ENCODE data around the gene DPF3.

Gene DPF3

DNA sequence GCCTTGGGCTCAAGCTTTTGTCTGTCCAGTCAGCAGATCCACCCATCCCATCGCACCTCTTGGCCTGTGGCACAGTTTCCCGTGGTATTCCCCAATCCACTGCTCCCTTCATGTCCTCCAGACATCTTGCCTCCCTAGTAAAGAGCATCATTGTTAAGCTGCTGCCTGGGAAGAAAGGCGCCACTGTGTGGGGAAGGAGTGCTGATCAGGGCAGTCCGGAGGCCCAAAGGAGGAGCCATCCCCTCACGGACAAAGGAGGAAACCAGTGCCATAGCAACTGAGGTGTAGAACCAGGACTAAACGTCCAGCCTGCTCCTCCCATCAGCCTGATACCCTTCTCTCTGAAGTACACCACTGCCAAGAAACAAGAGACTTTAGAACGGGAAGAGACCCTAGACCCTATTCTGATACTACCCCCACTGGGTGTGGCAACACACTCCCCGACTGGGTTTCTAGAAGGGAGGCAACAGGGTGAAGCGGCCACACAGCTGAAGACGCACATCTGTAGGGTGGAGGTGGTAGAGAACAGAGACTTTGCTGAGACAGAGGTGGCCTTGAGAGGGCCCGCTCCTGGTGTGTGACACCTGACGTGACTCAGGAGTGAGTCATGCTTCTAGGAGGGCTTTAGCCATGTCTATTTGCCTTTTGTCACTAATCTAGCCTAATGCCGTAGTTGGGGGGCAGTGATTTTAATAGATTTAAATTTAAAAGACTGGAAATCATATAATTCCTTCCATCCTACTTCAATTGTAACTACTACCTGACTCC lies 185.0 kb downstream of the DPF3 start:
- no peak for DNase-seq

DNA sequence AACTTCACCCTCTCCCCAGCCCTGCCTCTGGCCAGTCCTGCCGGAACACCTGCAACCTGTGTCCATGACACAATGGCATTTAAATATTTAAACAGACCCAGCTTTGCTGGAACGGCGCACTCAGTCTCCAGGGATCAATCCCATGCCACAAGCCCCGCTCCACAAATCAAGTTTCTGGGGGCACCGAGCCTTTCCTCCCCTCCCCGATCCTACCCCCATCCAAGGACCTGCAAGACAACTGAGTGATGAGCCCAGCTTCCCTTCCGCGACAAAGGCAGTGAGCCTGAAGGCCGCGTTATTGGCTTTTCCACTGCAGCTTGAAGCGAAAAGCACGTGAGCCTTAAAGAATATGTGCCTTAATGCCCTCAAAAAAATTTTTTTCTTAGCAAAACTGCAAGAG lies 185.7 kb downstream of the DPF3 start:
- DNase-seq: no peak

DNA sequence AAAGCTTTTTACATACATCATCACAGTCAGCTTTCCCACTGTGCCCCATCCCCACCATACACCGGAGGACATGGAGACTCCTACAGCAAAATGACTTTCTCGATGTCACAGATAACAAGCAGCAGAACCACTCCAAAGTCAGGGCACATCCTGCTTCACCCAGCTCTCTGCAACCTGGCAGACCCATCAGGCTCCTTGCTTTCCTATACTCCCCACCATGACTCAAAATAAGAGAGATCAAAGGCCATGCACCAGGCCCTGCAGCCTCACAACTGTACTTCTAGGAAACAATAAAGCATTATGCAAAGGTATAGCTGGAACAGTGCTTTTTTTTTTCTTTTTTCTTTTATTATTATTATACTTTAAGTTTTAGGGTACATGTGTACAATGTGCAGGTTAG lies 187.4 kb downstream of the DPF3 start:
- no peak for DNase-seq

DNA sequence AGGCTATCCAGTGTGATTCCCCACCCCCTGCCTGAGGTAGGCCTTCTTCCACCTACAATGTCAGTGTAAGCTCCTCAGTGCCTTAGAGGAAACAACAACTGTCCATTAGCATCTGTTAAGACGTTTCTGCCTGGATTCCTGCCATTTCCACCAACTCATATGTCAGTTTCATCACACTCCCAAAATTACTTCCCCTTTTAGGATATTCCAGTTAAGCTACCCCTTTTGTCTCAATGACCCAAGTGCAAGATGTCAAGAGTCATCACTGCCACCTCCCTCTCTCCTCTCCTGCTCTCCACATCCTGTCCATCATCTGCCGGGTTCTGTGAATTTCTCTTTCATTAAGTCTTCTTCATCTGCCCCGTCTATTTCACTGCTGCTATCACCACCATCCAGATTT lies 189.4 kb downstream of the DPF3 start:
- DNase-seq: no peak

DNA sequence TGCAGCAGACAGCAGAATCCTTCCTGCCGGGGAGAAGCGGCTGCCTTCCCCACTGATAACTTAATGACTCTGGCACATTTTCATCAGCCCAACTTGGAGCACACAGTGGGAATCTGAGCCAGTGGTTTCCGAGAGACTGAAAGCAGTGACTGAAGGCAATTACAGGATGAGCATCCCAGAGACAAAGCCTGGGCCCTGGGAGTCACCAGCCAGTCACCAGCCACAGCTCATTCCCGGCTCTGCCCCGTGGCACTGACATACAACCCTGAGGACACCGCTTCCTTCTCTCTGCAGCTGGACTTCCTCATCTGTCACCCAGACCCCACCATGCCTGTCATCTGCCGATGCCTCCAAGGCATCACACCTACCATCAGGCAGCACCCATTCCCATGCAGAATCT lies 192.3 kb downstream of the DPF3 start:
- no peak for DNase-seq

DNA sequence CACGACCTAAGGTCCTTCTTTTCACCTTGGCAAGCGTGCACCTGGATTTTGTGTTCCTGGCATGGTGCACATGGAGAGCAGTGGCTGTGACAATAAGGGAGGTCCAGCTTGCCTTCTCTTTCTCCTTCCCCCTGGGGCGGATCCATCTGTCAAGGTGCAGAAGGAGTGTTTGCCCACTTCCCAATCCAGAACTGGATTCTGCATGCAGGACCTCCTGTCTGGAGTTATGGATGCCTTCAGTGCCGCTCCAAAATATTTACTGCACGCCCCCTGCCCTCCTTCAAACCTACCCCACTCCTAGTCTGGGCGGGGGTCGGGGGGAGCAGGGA lies 192.7 kb downstream of the DPF3 start:
- DNase-seq: no peak

DNA sequence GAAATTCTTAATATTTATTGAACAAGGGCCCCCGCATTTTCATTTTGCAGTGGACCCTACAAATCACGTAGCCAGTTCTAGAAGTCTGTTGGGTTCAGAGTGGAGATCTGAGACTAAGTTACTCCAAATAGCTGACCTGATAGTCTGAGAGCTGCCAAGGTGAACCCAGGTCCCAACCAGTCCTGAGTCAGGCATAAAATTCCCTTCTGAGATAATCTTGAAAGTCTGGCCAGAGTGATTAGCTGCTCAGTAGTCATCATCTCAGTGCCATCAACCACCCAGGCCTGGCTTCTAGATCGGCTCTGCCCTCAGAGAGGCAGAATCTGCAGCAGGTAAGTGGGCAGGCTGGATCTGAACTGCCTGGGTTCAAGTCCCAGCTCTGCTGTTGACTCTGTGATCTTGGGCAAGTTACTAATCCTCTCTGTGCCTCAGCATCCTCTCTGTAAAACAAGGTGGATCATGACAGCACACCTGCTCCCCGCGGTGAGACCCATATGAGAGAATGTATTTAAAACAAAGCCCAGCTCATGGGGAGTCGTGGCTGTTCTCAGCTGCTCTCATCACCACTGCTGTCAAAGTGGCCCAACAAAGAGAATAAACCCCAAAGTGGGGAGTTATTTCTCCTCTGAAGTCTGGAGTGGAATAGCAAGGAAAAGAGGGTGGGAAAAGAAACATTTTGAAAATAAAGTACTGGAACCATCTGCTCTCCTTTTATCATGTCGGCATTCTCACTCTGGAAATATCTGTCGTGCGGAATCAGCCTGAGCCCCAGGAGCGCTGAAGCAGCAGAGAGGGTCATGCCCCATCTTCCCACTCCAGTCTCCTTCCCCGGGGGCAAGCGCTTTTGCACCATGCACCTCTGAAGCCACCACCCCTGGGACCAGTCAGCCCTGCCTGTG lies 193.3 kb downstream of the DPF3 start:
- DNase-seq: no peak

DNA sequence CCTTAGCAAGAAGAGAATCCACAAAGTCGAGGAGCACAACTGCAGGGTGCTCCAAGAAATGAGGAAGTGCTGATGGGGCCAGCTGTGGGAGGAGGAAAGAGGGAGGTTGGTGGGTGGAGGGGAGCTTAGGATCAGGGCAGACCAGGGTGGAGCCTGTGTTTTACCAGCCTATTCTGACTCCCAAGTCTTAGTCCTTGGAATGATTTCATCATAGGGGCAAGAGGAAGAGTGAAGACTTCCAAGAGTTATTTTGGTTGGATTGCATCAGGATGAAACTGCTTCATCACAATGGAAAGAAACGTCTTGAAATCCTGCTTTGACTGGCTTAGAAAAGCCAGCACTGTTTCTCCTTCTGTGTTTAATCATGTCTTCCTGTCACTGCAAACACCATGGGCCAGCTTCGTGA lies 194.0 kb downstream of the DPF3 start:
- no peak for DNase-seq

DNA sequence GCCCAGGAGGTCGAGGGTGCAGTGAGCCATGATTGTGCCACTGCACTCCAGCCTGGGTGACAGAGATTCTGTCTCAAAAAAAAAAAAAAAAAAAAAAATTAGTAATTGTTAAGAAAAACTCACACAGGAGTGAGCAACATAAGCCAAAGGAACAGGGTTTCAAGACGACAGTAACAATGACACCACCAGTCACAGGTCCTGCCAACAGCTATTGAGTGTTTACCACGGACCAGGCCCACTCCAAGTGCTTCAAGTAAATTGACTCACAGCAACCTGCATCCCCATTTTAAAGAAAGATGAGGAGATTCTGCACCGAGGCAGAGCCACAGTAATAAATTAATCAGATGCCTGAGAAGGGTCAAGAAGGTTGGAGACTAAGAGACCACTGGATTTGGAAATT lies 194.5 kb downstream of the DPF3 start:
- no peak for DNase-seq

DNA sequence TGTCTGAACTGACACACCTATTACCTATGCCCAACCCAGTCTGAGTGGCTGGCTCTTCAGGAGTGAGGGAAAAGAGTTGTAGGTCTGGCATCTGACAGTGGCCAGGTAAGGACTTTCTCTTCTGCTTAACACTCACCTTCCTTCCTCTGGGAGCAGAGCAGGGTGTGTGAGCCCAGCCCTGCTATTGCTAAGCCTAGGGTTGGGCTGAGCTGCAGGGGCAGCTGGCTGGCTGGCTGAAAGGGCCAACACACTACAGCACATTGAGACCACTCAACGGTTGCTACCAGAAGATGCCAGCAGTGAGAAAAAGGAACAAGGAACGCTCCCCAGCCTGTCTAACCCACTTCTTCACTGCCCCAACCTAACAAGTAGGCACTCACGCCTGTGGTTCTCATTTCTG lies 201.2 kb downstream of the DPF3 start:
- no peak for DNase-seq

DNA sequence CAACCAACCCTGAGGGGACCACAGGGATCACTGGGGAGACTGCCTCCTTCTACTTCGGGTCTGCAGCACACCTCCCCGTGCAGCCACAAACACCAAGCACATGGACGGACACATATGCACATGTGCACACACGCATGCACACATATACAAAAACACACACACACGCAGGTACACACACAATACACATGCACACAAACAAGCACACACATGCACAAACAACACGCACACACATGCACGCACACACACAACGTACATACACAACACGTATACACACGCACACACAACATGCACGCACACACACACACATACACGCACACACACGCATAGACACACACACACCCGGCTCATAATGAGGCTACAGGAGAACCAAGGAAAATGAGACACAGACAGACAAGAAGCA lies 203.6 kb downstream of the DPF3 start:
- no peak for DNase-seq

DNA sequence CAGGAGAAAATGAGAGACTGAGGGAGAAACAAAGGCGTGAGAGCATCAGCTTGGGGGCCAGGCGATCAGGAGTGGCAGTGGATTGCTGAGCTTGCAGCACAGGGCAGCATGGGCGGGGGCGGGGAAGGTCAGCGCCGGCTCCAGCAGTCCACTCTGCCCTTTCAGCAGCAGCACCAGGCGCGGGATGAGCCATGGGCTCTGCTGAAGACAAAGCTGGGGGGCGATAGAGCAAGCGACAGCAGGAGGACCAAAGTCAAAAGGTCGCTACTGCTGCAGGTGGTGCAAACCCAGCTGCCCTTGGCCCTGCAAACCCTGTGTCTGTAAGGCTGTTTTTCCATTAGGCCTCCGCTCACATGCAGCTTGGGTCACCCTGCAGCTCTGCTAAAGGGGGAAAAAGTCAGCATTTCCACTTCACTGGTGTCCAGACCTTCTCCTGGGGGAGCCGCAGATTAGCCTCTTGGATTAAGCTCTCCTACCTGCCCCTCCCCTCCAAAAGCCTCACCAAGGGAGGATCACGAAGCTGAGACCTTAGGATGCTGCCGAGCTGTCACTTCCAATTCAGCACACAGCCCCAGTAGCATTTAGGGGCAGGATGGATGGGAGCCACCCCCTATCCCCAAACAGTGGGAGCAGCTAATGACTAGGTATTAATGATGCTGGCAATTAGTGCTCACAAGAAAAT lies 204.8 kb downstream of the DPF3 start:
- DNase-seq: no peak

DNA sequence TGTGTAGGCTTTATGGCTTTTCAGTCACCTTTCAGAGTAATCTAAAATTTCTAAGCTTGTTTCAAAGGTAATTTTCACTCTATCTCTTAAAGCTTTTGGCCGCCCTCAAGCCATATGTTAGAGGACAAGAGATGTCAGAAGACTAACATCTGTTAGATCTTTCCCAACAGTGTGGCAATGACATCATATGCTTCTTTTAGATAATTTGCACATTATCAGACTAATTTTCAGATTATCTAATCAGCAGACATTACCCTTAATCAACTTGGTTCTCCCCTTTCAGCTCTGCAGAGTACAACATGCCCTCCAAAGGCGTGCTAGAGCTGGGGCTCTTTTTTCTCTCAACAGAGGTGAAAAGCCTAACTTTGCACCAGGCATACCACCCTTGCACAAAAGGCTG lies 207.1 kb downstream of the DPF3 start:
- DNase-seq: no peak

DNA sequence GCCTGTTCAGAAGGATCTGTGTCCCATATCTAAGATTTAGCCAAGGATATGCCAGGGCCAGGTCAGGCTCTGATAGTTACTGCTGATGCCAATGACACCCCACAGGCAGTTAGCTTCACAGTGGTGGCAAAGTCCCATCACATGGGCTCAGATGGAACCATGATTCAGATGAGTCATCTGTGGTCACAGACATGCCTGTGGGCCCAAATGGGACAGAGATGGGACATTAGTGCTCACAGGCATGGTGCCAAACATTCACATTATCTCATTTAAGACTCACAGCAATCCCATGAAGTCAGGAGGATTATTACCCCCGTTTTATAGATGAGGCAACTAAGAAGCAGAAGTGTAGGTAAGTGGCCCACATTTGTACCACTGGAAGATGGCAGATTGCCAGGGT lies 207.8 kb downstream of the DPF3 start:
- no peak for DNase-seq

DNA sequence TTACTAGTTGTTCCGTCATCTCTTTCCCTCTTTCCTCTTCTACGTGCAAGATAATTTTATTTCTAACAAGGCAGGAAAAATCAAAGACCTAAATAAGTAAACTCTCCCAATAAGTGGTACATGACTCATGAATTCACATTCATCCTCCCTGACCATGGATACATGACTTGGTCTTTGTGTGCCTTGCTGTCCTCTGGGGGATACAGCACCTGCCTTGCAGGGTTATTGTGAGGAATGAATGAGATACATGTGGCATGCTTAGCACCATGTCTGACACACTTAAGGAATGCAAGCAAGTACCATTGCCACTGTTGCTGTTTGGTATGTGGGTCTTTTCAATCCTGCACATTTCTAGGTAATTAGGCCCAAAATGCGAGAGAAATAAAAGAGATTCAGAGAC lies 208.4 kb downstream of the DPF3 start:
- no peak for DNase-seq

DNA sequence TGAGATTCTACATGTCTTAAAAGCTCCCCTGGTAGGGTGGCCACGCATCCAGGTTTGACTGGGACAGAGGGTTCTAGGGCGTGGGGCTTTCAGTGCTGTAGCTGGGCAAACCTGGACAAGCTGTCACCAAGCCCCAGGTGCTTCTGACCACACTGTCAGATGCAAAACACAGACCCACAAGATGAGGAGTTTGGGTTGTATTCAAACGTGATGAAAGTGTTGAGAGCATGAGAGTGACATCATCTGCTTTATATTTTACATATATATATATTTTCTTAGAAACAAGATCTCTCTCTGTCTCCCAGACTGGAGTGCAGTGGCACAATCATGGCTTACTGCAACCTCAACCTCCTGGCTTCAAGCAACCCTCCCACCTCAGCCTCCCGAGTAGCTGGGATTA lies 210.1 kb downstream of the DPF3 start:
- DNase-seq: no peak

DNA sequence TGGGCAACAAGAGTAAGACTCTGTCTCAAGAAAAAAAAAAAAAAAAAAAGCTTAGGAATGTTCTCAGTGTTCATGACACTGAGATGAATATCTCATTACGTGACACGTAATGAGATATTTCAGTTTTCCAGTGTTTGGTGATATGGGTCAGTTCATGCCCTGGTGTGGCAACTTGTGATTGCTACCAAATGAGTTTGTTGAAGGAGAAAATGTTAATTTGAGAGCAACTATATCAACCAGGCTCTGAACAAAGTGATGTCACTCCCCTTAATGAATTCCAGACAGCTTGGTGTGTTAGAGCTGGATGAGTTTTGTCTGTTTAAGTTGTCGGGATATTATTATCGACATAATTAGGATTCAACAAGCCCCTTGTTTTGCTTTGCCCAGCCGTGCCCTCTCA lies 211.7 kb downstream of the DPF3 start:
- no peak for DNase-seq

DNA sequence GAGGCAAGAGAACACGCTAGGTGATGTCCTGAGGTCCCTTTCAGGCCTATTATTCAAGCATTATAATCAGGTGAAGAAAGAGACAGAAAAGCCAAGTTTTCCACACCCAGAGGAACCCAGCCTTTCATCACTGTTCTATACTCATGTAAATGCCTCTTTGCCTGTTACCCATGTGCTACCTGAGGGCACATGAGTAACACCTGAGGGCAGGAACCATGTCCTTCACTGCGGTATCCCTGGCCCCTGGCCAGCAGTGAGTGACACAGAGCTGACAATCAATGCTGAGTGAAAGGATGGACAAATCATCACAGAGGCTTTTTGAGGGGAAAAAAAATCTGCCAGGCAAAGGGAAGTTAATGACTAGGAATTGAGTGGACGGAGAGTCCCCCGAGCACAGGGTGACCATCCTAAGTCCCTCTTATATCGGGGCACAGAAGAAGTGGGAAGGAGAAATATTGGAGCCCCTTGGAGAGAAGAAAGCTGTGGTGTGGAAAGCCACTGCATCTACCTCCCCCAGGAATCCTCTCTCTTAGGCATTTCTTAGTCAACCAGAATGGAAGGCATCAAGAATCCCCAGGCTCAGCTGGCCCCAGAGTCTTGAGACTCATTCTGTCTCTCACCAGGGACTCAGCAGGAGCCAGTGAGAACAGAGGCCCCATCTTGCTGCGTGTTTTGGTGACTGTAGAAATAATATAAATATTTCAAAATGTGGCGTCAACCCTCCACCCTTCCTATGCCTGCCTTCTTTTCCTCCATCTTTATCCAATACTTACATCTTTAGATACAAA lies 212.9 kb downstream of the DPF3 start:
- no peak for DNase-seq

DNA sequence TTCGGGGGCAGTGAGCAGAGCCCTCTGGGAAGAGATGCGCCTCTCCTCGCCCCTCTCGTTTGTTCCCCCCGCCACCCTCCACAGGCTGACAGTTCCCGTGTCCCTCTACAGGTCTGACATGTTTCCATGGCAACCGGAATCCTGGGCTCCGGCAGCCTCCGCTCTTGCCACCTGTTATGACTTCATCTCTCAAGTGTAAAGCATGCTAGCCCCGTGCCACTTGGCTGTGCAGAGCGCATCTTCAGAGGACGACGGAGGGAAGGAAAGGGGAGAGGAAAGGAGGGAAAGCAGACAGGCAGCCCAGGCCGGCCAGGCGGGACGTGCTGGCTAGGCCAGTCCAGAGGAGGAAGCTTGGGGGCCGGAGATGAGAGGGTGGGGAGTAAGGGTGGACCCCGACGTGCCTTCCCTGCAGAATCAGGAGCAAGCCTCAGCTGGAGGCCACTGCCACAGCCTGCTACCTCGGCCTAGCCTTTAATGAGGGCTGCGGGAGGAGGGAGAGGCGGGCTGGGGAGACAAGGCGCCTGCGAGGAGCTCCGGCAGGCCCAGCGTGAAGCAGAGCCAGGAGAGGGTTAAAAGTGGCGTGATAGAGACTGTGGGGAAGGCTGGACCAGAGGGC lies 214.3 kb downstream of the DPF3 start:
- no peak for DNase-seq

DNA sequence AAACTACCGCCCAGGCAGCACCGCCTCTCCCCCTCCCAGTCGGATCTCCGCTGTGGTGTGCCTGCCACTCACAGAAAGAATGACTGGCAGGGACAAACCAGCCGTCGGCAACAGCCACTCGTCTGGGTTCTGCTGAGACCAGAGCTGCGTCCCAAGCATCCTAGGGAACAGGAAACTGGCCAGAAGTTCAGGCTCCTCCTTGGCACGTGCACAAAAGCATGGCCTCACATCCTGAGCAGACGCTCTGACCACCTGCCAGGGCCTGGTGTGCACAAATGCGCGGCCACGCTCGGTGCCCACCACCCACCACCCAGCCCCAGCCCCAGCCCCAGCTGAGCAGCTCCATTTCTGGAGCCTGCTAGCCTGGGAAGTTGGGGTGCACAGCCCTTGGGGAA lies 214.8 kb downstream of the DPF3 start:
- no peak for DNase-seq

DNA sequence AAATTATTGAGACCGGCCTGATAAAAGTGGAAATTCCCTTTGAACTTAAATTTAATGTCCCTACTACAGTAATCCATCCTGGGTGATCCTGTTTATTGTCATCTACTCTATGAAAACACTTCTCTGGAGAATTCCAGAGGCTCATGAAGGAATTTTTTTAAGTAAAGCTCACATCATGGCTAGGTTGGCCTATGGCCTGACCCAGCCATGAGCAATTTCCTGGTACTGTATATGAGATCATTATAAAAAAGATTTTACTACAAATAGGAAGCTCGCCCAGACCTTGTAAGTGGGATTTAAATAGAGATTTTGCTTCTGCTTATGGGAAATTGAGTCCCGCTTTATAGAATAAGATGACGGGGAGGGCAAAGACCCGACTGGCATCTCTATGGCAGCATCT lies 215.5 kb downstream of the DPF3 start:
- no peak for DNase-seq

DNA sequence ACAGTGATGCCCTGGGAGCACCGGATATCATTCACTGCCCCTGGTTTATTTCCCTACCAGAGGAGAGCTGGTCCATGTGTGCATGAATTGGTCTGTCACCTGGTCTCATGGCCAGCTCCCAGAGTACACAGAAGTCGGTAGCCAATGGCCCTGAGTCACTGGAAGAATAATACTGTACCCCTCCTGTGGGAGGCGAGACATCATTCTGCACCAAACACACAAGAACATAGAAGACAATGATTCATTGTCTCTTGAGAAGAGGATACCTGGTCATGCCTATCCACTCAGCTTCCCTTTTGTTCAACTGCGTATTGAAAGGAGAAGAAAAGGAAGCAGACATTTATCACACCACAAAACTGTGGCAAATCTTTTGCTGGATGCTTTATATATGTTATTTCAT lies 216.2 kb downstream of the DPF3 start:
- DNase-seq: no peak

DNA sequence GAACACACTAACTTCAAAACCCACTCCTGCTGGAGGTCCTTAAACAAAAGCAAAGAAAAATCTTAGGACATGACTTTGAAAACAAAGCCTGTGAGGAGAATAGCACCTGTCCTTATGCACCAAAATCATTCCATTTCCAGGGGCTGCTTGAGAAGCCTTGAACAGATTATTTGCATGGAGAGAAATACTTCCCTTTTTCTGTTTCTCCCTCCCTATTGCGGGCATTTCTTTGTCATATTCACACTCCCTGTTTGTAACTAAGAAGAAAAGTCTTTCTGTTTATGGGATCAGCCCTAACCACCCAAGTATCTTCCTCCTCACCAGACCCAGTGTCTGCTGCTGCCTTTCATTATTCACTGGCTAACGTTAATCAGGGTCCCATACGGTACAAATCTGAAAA lies 218.8 kb downstream of the DPF3 start:
- DNase-seq: no peak
